GM21825 (cell line): ENCODE data around the gene MOCS2.
A peak's percentile ranks its signal among the peaks of the same experiment; 100 is the strongest.
"Not testable (repeated sequence)": the region's sequence is repeated elsewhere in the genome, so short reads cannot be mapped to it uniquely, and the experiment has no call there.

Experiments
- ATAC-seq: cut with Tn5 transposase; IDR thresholded peaks from one replicate; pipeline ENCODE4 v1.9.1; 2021; ENCODE audit warnings: mild to moderate bottlenecking, moderate library complexity; ENCODE audit not compliant: unreplicated experiment

MOCS2 gene, protein sequence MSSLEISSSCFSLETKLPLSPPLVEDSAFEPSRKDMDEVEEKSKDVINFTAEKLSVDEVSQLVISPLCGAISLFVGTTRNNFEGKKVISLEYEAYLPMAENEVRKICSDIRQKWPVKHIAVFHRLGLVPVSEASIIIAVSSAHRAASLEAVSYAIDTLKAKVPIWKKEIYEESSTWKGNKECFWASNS

DNA sequence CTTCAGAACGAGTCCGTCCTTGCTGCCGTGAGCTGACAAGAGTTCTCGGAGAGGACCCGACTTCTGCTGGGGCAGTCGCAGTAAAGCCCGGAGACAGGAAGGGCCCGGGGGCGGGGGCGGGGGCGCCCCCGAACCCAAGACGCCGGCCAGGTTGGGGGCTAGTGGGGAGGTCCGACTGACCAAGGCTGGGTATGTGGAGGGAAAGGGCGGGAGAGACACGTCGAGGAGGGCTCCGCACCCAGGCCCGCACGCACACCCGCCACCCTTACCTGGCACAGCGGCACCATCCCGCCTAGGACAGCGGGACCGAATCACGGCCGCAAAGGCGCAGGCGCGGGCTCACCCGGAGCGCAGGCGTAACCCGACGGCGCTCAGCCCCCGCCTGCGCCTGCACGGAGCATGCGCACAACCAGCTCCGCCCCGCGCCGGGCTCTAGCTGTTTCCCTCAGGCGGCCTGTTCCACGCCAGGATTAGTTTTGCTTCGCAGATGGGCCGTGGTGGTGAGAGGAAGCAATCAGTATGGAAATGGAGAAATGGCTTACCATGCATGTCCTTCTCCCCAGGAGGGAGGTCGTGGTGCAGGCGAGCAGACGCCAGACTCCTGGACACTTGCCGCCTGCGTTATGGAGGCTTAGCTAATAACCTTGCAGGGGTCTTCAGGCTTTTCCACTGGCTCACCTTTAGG lies at the start of gene MOCS2:
MOCS2 (minus strand) TSS at position 315 of the 685 bp plus-strand sequence. CDS start 2,583 bp downstream, outside the sequence.
- peak; percentile 94 for ATAC-seq

DNA sequence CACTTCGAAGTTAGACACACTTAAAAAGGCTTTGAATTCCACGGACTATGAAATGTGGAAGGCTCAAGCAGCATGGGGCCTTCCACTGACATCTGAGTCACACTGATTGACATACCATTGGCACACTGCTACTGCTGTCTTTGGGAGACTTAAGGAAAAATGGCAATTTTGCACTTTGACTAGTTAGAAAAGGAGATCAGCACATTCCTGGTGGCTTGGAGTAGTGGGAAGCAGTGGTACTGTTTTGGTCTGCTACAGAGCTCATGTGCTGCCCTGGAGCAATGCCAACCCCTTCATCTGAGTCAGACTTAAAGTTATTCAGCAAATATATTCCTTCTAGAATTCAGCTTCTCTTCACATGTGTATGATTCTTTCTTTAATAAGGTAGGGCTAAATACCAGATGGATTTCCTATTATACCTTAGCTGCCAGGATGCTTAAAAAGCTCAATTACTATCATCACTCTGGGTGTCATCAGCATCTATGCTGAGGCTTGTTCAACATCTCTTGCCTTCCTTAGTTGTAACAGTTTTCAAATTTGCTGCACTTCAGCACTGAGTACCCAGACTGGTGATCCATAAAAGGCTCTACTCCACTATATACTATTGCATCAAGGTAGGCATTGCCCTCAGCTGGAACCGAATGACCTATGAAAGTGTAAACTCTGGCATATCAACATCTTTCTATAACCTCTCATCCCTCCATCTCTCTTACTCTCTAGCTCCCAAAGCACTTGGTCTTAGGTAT lies 42.3 kb upstream of the MOCS2 start:
- ATAC-seq, result no peak

DNA sequence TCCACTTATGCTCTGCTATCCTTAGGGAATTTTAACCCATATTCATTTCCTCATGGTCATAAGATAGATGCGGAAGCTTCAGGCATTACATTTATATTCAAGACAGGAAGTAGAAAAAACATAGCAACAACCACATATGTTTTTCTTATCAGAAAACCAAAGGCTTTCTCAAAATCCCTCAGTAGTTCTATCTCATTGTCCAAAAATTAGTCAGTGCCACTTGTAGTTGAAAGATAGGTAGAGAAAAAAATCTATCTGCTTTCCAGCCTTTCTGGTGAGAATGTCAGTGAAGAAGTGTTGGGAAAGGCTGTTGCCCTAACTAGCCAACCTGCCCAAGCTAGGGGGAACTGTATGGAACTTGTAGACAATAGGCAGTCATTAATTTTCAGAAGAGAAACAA lies 23.5 kb upstream of the MOCS2 start:
- no peak for ATAC-seq

DNA sequence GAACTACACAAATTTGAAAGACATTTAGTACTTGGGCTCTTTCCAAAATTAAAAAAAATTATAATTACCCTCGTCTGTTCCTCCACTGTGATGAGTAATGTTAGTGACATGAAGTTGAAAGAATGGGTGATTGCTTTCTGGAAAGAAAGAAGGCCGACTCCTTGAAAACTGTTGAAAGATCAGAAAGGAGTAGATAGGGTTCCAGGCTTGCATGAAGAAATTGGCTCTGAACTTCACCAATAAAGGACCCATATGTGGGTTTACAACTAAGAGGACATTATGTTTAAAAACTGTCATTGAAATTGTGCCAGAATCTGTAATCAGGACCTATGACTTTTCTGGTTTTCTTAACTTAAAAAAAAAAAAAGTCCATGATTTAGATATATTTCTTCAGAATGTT lies 20.7 kb upstream of the MOCS2 start:
- no peak for ATAC-seq

DNA sequence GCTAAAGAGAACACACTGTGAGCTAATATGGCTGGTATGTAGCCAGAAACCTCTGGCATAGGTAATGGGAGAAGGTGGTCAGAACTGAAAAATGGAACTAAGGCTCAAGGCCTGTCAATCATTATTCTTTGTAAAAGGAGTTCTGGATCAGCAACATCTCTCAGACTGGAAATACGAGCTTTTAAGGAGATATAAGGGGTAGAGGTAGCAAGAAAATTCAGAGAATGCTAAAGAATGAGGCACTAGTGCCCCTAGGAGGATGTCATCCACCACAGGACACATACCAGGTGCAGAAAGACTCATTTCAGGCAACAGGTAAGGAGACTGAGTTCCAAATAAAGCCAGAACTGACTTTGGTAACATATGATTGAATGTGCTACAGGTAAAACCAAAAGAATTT lies 18.9 kb upstream of the MOCS2 start:
- ATAC-seq, result no peak

DNA sequence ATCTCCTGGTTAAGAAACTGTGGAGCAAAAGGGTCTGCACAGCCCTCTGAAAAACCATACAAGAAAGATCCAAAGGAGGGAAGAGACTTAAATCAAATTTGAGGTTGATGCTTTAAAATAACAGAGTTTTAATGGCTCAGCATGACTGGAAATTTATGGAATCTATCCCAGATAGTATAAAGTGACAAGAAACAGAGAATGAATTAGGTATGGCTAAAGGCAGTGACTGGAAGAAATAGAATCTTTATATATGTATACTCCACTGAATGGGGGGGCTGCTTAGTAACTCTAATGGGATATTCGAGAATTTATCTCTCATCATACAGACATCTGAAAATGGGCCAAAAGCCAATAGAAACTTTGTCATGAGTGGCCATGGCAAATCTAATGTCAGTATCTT lies 17.6 kb upstream of the MOCS2 start:
- no peak for ATAC-seq

DNA sequence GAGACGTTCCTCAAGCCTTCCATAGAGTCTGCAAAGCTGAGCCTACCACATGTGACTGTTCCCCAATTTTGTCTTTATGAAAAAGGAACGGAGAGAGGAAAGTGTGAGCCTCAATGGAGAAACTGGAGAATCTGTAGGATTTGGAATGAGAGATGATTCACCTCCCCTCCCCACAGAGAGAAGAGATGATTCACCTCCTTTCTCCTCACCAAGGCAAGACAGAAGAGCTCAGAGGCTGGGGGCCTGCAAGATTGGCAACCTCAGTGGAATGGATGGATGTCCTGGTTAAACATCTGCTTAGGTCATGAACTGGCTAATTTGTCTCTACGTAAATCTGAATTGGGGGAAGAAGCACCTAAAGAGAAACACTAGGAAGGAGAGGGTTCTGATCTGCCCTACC lies 17.0 kb upstream of the MOCS2 start:
- ATAC-seq, result no peak

DNA sequence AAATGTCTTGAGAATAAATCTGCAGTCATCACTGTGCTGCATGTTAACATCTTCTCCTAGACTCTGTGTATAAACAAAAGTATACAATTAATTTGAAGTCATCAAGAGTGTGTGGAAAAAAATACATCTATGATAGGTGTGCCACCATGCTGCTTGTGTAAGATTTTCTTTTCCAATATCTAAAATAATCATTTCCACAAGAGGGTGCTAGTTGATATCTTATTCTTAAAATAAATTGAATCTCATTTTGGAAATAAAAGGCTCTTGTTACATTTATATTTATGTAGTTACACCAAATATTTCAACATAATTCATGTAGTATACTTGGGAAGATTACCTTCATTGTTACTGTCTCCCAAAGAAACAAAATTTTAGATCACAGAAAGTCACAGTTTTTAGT lies 14.1 kb upstream of the MOCS2 start:
- ATAC-seq, result no peak

DNA sequence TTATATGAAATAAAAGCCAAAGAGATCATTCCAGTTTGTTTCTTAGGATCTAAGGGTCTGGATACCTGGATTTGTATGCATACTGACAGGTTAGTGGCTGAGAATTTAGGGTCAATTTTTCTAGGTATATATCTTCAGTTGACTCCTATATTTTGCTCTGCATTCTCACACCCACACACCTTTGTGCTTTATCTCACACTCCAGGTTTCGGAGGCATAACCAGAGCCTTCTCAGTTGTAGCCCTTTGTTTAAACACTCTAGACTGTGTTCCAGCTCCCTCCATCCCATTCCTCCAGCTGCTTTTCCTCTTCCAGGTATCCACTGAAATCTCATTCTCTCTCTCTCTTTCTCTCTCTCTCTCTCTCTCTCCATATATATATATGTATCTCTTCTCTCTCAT lies 10.6 kb upstream of the MOCS2 start:
- ATAC-seq, result no peak

DNA sequence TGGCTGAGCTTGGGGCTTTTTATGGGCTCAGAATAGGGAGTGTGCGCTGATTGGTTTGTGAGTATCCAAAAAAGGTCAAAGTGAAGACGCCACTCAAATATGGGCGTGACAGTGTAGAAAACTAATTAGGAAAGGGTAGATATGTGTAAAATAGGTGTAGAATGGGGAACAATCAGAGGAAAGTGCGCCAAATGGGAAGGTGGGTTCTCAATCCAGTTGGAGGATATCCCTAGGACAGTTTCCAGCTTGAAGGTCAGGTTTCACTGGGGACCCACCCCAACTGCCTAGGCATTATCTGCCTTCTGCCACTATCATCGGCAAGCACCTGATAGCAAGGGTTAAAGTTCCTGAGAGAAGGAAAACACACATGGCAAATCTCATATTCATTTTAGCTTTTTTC lies 9.3 kb upstream of the MOCS2 start:
- ATAC-seq, result no peak

DNA sequence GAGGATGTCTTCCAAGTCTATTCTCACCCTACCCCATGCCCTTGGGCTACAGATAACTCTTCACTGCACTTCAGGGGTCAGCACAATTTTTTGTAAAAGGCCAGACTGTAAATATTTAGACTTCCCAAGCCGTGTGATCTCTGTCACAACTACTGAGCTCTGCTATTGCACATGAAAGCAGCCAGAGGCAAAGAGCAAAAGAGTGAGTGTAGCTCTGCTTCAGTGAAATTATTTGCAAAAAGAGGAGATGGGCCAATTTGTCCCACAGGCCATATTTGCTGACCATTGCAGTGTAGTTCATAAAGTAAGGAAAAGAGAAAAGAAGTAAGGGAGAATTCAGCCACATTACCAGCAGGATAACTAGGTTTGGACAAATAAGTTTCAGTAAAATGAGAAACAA lies 7.0 kb upstream of the MOCS2 start:
- ATAC-seq, result no peak

DNA sequence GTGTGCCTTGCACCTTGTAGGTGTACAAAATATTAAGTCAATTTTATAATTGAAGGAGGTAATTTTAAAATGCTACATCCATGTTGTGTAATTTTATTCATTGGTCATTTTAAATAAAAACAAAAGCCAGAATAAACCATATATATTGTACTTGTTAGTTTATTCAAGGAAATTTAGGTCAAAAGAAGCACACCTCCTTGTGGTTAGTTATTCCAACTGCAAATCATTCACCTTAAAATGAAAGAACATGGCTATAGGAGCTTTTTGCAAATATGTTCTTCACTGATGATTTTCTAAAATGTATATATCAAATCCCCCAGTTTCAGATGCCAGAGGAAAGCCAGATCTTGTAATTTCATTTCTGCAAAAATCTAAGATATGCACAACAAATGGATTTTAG lies 5.4 kb upstream of the MOCS2 start:
- no peak for ATAC-seq

DNA sequence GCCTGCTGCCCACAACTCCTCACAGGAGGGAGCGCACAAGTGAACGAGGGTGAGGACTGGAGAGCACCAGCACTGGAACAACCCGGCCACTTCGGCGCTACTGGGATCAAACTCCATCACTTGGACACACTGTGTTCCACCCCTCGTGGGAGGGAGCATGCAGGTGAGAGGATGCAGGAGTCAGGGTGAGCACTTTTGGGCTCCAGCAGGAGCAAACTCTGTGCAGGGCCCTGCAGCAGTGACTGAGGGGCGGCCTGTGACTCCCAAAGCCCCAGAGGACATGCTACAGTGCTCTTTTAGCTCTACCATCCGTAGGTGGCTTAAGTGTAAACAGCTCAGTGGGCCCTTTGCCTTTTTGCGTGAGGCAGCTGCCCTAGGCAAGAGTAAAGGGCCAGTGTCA lies 4.4 kb upstream of the MOCS2 start:
- no peak for ATAC-seq

DNA sequence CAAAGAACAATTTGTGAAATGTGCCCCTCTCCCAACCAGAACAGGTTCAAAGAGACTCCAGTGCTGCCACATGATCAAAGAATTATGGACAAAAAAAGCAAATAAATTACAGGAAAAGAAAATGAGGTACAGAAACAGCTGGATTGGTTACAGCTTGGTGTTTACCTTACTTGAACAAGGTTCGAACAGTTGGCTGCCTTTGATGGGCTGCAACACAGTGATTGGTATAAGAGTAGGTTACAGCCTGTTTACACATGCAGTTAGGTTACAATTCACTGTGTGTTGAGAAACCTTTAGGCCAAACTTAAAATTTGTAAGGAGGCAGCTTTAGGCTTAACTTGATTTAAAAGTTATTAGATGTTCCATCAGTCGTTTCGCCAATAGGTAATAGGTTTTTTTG lies 3.4 kb upstream of the MOCS2 start:
- ATAC-seq, result no peak

DNA sequence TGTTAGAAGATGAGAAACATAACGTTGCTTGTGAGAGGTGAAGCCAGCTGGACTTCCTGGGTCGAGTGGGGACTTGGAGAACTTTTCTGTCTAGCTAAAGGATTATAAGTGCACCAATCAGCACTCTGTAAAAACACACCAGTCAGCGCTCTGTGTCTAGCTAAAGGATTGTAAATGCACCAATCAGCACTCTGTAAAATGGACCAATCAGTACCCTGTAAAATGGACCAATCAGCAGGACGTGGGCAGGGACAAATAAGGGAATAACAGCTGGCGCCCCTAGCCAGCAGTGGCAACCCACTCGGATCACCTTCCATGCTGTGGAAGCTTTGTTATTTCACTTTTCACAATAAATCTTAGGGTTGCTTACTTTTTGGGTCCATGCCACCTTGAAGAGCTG lies 2.8 kb upstream of the MOCS2 start:
- not testable (repeated sequence) for ATAC-seq

DNA sequence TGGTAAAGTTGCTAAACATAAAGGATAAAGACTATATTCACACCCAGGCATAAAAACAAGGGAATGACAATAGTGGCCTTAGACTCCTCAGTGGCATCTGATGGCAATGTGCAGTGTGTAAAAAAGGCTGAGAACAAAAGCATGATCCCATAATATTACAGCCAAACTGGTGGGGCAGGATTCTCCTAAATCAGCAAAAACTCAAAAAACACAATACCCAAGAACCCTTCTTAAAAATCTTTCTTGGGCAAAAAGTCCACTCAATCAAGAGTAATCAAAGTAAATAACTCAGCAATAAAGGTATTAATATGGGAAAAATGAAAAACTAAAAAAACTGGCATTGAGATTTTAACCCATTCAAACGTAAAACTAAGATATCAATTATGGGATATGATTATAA lies 1.6 kb upstream of the MOCS2 start:
- no peak for ATAC-seq

DNA sequence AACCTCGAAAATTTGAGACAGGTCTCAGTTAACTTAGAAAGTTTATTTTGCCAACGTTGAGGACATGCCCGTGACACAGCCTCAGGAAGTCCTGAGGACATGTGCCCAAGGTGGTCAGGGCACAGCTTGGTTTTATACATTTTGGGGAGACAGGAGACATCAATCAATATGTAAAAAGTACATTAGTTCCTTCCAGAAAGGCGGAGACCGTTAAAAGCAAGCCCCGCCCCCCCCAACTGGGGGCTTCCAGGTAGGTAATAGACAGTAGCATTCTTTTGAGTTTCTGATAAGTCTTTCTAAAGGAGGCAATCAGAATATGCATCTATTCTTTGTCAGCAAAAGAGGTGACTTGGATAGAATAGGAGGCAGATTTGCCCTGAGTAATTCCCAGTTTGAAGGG lies 599 bp upstream of the MOCS2 start:
- peak; percentile 11 for ATAC-seq

DNA sequence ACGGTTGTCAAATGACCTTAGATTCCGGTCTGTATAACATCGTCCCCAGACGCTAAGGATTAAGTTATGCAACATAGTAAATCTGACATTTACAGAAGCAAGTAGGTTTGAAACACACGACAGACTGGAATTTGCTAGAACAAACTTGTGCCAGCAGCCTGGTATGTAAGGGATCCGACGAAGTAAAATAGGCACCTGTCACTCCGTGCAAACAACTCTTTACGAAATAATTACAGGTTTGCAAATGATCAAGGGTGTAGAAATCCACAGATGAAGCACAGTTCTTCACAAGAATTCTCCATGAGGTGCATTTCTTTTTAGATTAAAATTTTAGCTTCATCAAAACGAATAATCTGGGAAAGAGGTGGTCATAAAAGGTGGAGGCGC lies 508 bp downstream of the MOCS2 start:
- peak; percentile 9 for ATAC-seq

DNA sequence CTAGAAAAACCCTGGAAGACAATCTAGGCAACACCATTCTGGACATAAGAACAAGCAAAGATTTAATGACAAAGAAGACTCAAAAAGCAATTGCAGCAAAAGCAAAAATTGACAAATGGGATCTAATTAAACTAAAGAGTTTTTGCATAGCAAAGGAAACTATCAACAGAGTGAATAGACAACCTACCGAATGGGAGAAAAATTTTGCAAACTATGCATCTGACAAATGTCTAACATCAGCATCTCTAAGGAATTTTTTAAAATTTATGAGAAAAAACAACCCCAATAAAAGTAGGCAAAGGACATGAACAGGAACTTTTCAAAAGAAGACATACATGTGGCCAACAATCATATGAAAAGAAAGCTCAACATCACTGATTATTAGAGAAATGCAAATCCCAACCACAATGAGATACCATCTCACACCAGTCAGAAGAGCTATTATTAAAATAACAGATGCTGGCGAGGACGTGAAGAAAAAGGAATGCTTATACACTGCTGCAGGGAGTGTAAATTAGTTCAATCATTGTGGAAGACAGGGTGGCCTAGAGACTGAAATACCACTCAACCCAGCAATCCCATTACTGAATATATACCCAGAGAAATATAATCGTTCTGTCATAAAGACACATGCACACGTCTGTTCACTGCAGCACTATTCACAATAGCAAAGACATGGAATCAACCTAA lies 3.8 kb downstream of the MOCS2 start:
- ATAC-seq, result no peak

DNA sequence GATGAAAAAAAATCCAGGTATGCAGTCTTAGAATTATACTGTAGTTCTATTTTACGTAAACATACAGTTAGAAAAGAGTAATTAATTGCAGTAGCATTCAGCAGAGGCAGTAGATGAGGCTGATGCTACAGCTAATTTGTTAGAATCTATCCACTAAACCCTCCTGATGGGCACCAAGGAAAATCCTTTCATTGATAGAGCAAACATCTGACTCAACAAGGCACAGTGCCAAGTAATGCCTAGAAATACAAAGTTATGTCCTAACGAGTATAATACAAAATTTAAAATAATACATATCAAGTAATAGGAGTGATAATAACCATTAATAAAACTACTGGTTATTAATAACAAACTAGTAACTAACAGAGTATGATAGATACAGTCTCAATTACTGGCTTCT lies 9.0 kb downstream of the MOCS2 start:
- ATAC-seq, result no peak

DNA sequence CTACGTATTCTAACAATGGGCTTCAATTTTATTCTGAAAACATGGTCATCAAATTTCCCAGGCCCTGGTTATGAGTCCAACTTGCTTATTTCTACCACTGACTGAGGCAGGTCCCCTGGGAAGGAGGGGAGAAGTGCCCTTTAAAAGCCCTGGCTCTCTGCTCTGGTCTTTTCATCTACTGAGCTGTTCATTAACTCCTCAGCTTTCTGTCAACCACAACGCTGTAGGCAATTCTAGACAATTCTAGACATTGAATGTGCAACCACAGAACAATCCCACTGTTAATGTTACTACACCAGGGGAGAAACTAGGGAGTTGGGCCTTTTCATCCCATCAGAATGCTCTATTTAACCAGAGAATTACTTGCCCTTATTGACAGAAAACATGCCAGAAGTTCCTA lies 10.0 kb downstream of the MOCS2 start:
- no peak for ATAC-seq
